NCI-H1105 (cell line): ENCODE data around the gene MTURN.
"Not testable (repeated sequence)": the region's sequence is repeated elsewhere in the genome, so short reads cannot be mapped to it uniquely, and the experiment has no call there.

Source experiments
- DNase-seq: peaks from one replicate; lab custom pipeline; 2025; lab: John Stamatoyannopoulos, UW

Gene MTURN

DNA sequence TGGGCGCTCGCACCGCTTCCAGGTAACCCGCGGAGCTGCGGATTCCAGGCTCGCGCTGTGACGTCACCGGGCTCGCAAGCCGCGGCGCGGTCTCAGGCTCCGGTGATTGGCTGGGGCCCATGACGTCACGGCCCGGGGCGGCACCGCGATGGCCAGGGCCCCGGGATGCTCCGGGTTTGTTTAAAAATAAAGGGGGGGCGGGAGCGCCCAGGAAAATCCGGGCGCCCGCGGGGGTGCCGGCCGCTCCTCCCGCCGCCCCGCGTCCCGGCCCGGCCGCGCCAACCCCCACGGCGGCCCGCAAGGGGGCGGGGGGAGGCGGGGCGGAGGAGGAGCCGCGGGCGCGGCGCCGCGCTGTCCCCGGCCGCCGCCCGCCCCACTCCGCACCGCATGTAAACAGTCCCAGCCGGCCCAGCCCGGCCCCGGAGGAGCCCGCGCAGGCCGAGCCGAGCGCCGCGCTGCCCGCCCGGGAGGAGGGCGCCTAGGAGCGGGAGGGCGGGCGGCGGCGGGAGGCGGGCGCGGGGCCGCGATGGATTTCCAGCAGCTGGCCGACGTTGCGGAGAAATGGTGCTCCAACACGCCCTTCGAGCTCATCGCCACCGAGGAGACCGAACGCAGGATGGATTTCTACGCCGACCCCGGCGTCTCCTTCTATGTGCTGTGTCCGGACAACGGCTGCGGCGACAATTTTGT lies at the start of gene MTURN:
Gene MTURN, plus strand, starts transcription at position 376 of the 690 bp plus-strand sequence. Its CDS starts 151 bp downstream, at position 527.
- peak; percentile 92 for DNase-seq

DNA sequence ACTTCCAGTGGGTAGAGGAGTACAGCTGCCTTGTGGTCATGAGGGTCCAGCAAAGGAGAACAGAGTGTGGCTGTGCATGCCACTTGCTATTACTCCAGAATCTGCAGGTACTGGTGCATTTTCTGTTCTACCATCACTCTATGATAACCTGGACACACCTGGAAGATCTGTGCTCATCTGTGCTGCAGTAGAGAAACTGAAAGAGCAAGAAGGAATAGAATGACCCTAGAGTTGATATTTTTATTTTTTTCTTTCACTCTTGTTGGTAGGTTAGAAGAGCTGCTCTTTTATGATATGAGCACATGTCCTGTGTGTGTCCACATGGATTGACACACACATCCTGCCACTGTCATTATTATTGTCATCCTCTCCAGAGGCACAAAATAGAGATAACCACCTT lies 48.3 kb upstream of the MTURN start:
- DNase-seq = no peak

DNA sequence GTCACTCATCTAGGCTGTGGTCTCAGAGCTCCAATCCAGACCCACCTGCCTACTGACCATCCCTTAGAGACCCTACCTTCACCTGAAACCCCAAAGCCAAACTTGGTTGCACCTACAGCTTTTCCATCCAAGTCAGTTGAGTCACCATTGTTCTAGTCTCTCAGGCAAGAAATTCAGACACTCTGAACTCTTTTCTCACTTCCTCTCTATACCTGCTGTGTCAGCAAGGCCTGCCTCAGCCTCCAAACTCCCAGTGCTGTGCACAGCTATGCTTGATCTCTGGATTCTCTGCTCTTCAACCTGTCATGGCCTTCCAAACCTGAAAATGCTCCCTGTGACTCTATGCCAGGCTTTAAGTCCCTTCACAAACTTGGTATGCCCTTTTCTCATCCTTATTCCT lies 47.4 kb upstream of the MTURN start:
- DNase-seq = no peak

DNA sequence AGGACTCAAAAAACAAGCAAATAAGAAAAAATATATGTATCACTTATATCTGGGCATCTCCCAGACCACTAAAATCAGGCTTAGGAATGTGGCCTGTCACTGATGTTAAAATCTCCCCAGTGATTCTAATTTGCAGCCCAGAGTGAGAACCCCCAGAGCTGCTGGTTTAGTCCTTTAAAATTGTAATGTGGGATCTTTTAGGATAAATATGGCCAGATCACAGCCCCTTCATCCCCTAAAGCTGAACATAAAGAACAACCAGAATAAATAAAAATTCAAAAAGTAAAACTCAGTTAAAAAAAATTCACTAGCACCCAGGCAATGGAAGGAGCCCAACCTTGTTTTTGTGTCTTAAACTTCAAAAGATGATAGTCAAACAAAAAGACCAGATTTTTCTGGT lies 46.4 kb upstream of the MTURN start:
- DNase-seq = no peak

DNA sequence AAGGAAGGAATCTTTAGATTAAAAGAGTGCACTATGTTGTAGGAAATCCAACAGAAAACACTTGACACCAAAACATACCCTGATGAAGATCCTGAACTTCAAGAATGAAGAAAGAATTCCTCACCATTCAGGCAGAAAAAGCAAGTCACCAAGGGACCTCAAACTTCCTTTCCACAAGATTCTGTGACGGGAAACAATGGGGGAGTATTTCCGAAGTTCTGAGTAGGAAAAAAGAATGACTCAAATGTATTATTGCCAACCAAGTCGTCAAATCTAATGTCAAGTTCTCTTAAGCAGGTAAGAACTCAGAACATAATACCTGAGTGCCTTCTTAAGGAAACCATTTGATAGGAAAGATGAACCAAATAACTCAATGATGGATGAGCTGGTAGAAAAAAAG lies 44.7 kb upstream of the MTURN start:
- DNase-seq = no peak

DNA sequence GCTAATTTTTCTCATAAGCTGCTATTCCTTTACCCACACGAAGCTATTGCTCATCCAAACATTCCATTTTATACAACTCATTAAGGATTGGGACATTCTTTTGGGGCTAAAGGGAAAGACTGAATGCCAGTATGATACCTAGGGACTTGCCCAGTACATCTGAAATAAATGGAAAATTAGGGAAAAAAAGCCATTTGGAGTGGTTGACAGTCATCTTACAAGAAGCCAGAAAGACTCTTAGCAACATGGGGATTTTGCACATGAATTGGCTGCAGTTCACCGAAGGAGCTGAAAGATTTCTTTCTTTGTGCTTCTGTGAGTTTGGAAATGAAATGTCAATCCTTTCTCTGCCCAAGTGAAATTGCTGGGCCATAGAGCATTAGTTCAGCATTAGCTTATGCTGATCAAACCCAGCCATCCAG lies 43.3 kb upstream of the MTURN start:
- no peak for DNase-seq

DNA sequence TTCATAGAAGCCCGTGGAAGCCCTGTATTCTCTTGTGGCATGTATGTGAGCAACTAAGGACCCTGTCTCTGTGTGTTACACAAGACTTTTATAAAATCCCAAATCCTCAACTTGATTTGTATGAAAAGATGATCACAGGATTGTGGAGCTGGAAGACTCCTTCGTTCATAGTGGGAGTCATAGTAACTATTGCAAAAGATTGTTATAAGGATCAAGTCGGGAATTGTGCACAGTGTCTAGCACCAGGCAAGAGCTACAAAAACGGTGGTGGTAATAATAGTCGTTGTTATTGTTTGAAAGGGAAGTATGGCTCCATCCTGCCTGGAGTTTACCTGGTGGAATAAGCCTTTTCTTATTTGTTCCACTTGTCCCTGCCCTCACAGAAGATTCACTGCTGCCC lies 42.8 kb upstream of the MTURN start:
- DNase-seq = no peak

DNA sequence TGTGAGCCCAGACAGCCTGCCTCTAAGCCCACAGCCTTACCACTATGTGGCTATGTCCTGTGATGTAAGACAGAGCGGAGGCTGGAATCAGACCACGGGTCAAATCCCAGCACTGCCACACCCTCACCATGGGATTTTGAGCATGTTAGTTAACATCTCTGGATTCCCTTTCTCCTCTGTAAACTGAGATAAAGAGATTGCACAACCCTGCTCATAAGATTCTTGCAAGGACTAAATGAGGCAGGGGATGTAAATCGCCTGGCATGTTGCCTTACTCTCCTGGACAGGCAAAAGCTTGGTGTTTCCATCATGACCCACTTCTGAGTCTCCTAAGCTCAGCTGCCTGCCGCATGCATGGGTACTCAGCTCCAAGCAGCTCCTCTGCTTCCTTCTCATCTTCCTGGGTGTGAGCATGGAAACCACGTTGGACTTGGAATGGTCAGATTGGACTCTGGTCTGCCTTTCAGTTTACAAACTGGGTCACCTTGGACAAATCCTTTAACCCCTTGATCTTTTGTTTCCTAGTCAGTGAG lies 41.3 kb upstream of the MTURN start:
- no peak for DNase-seq

DNA sequence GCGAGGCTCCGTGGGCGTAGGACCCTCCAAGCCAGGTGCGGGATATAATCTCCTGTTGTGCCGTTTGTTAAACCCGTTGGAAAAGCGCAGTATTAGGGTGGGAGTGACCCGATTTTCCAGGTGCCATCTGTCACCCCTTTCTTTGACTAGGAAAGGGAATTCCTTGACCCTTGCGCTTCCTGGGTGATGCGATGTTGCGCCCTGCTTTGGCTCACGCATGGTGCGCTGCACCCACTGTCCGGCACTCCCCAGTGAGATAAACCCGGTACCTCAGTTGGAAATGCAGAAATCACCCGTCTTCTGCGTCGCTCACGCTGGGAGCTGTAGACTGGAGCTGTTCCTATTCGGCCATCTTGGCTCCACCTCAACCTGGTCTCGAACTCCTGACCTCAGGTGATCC lies 36.2 kb upstream of the MTURN start:
- DNase-seq = not testable (repeated sequence)

DNA sequence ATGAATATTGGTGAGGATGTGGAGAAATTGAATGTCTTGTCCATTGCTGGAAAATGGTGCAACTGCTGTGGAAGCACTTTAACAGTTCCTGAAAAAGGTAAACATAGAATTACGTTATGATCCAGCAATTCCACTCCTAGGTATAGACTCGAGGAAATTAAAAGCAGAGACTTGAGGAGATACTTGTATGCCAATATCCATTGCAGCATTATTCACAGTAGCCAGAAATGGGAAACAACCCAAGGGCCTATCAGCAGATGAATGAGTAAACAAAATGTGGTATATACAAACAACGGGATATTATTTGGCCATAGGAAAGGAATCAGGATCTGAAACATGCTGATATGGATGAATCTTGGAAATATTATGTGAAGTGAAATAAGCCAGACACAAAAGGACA lies 32.5 kb upstream of the MTURN start:
- DNase-seq = no peak

DNA sequence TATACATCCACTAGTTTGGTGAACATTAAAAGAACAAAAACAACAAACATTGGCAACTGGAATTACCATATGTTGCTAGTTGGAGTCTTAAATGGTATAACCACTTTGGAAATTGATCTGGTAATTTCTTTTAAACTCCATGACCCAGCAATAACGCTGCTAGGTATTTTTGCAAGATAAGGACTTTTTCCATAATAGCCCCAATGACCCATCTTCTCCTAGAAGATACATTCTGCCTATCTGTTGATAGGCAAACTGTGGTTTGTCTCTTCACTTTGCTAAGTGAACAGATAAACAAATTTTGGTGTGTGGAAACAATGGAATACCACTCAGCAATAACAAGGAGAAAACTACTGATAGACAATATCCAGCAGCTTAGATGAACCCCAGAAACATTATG lies 30.6 kb upstream of the MTURN start:
- DNase-seq = no peak

DNA sequence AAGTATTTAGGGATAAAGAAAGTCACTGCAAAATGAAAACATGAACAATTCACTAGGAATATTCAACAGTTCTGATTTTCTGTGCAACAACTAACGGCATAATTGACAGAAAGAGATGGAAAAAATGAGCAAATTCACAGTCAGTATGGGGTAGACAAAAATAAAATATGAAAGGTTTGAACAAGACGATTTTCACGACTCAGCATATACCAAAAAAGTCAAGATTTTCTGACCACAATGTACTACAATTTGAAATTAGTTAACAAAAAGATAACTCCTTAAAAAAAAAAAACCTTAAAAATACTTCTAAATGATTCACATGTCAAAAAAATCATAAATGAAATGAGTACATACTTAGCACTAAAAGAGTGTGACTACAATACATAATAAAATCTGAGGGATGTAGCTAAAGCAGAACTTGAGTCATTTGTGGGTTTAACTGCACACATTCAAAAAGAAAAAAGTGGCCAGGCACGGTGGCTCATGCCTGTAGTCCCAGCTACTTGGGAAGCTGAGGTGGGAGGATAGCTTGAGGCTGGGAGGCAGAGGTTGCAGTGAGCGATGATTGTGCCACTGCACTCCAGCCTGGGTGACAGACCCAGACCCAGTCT lies 22.6 kb upstream of the MTURN start:
- no peak for DNase-seq

DNA sequence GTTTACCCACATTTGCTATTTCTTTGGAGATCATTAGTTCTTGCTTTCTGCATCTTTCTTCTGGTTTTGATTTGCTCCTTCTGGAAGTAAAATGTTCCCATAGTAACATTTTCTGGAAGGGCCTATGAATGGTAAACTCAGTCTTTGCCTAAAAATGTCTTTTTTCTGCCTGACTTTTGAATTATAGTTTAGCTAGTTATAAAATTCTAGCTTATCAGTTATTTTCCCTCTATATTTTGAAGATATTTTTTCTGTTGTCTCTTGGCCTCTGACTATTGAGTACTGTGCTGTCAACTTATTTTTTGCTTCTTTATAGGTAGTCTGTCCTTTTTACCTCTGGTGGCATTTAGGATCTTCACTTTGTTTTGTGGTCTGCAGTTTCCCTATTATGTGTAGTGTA lies 21.6 kb upstream of the MTURN start:
- DNase-seq = no peak

DNA sequence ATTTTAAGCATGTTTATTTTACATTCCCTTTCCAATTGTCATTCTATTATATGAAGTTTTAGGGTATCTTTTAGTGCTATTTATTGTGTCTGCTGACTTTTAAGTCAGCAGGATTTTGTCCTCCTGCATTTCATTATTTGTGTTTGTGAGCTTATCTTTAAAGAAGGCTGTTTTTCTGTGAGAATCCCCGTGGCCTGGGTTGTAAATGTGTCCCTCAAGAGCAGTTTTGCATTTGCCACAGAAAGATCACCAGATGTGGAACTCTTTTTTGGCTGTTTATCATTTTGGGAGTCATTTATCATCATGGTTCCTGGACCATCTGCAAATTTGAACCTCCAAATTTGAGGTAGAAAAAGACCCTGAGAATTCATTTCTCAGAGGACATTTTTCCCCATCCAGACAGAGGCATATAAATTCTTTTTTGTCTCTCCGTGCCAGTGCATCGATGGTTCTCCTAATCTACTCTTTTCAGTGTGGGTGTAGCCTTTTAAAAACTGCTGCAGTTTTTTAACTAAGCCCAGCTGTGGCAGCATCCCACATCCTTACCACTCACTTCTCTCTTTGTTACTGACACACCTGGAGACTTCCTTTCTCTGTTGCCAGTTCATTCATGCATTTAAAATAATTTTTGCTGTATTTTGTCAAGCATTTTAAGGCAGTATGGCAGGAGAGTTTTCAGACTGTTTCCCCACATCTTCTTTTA lies 20.1 kb upstream of the MTURN start:
- no peak for DNase-seq

DNA sequence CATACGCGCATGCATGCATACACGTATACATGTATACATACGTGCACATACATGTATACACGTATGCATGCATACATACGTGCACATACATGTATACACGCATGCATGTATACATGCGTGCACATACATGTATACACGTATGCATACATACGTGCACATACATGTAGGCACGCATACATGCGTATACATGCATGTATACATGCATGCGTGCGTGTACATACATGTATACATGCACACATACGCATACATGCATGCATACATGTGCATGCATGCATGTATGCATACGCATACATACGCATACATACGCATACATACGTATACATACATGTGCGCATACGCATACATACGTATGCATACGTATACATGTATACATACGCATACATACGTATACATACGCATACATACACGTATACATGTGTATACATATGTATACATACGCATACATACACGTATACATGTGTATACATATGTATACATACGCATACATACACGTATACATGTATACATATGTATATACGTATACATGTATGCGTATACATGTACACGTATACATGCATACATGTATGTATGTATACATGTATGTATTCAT lies 19.0 kb upstream of the MTURN start:
- no peak for DNase-seq

DNA sequence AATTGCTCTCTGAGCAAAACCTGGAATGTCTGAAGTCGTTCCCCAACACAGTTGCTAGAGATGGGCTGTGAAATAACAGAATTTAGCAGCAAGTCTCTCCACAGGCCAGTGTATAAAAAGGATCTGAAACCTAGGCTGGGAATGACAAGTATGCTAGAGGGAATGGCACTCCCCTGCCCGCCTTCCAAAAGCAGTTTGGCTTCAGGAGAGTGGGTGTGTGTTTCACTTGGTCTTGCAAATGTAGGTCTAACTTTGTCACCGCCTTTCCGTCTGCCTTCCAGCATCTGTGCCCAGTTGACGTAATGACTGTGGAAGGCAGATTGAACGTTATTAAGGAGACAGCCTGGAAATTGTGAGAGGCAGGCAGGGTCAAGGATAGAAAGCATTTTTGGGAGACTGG lies 18.0 kb upstream of the MTURN start:
- DNase-seq = no peak

DNA sequence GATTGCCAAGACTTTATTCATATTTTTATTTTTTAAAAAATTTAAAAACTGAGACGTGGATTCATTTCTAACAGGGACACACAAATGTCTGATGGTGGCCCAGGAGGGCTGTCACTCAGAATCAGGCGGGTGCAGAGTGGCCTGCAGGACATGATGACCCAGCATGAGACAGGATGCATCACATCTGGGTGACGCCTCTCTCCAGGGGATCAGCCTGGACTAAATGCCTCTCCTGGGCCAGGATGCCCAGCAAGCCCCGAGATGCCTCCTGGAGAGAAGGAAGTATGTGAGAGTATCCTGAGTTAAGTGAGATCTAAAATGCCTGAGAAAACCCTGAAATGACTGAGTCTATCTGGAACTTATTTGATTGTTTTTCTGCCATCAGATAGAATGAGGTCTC lies 16.9 kb upstream of the MTURN start:
- no peak for DNase-seq

DNA sequence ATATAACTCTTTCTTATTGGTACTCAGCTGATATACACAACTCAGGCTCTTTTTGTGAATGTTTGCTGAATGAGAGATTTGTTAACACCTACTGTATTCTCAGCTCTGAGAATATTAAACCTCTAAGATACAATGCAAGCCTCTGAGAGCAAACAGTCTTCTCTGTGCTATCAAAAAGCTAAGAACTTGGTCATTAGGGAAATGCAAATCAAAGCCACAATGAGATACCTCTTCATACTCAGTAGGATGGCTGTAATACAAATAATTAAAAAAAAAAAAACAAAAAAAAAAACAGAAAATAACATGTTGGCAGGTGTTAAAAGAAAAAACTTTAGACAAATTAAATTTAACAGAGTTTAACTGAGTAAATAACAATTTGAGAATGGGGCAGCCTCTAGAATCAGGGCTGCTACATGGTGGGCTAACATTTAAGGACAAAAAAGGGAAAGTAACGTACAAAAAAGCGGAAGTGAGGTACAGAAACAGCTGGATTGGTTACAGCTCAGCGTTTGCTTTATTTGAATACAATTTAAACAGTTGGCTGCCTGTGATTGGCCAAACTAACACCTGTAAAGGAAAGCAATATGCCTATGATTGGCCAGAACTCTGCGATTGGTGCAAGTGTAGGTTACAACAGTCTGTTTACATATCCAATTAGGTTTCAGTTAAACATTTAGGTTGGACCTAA lies 14.8 kb upstream of the MTURN start:
- no peak for DNase-seq

DNA sequence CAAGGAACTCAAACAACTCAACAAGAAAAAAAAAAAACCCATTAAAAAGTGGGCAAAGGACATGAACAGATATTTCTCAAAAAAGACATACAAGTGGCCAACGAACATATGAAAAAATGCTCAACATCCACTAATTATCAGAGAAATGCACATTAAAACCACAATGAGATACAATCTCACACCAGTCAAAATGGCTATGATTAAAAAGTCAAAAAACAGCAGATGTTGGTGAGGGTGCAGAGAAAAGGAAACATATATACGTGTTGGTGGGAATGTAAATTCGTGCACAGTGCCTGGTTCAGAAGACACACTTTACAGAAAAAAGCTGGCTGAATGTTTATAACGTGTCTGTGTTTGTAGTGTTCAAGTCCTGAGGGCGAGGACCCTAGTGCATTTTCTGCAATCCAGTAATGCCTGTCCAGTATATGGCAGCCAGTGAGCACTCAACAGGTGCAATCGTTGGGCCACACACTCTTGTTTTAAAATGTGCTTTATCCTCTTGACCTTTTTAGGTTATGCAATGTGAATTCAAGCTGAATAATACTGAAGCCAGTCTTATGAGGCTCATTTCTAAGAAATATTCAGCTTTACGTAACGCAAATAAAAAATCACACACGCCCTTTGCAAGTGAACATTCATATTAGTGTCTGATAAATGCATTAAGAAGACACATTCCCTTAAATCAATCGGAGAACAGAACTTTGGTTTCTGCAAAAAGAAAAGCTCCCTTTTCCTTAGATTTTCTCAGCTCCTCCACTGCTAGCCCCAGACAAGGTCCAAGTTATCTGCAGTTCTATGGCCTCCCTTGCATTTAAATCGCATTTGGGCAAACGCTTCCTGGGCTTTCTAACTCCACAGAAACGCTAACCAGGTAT lies 813 bp upstream of the MTURN start:
- no peak for DNase-seq

DNA sequence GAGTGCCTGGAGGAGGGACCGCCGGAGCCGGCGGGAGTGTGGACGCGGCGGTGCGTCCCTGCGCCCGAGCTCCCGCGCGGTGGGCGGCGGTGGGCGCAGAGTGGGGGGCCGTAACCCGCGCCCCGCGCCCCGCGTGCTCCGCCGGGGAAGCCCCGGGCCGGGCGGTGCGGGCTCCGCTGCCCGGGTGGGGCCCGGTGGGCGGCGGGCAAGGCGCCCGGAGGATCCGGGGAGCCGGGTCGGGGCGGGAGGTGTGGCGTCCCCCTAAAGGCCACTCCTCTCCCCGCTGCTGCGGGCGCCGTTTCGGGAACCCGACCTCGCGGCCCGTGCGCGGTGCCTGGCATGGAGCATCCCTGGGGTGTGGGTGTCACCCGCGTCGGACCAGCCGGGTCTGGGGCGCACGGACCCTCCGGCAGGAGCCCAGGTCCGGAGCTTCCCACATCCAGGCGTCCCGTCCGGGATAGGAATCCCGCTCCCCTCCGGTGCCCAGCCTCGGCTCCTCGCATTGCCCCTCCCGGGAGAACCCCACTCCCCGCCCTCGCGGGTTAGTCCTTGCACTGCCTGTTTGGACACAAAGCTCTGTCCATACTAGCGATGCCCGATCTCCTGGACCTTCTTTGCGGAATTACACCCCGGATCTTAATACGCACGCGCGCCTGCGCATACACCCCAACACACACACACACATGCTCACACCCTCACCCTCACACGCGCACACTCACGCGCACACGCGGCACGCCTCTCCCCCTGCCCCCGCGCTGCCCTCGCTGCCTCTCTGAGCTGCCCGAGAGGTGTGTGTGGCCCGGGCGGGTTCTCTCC lies 723 bp downstream of the MTURN start:
- peak; percentile 52 for DNase-seq
